Kidney capillary endothelial cell (primary cell): ENCODE measurements around the gene CPZ.
"Not testable (repeated sequence)": the region's sequence is repeated elsewhere in the genome, so short reads cannot be mapped to it uniquely, and the experiment has no call there.

ENCODE experiments used
- DNase-seq: peaks from one replicate; pipeline ENCODE4 v3.0.0-alpha.2; 2018; ENCODE audit warnings: low spot score

CPZ gene

GRCh38 chr4:8653326-8654000 lies 60.9 kb downstream of the CPZ start:
- DNase-seq, result no peak

- not testable (repeated sequence) for DNase-seq
Measured at GRCh38 chr4:8654139-8654538, 61.6 kb downstream of the CPZ start.

GRCh38 chr4:8655411-8656184 lies 63.0 kb downstream of the CPZ start:
- DNase-seq, result no peak

- no peak for DNase-seq
Measured at GRCh38 chr4:8656185-8656517, 63.6 kb downstream of the CPZ start.

GRCh38 chr4:8656711-8657380 lies 64.3 kb downstream of the CPZ start:
- DNase-seq, result no peak

GRCh38 chr4:8657381-8658088 lies 65.0 kb downstream of the CPZ start:
- DNase-seq, result no peak

GRCh38 chr4:8662776-8663175 lies 70.2 kb downstream of the CPZ start:
- no peak for DNase-seq

- DNase-seq, result no peak
Measured at GRCh38 chr4:8664031-8664805, 71.7 kb downstream of the CPZ start.

GRCh38 chr4:8664976-8665375 lies 72.4 kb downstream of the CPZ start:
- no peak for DNase-seq

- no peak for DNase-seq
Measured at GRCh38 chr4:8665406-8666360, 73.1 kb downstream of the CPZ start.

GRCh38 chr4:8666581-8666980 lies 74.0 kb downstream of the CPZ start:
- no peak for DNase-seq
